Pancreas (tissue), 10 donors: ENCODE results near the gene EDIL3. TPM values are rescaled to one million over a fixed set of nuclear protein-coding genes. Genes with fewer than 3 reads are reported as not detected.

Experiments
- ATAC-seq, 4 donors: fragments of 200-7000 bp; cut with Tn5 transposase; one replicate each; pipeline versions ENCODE4 v1.8.0 to v1.9.1; 2020; ENCODE audit warnings: mild to moderate bottlenecking in 4 of 4, moderate library complexity in 4 of 4
- DNase-seq, 6 donors: peaks; one replicate each; pipeline ENCODE4 v3.0.0-alpha.2; 2020
- FAIRE-seq: peaks from 2 replicates; lab custom pipeline; 2012; peaks lifted over from hg19 to GRCh38; lab: Jason Lieb, UNC
- H3K27ac ChIP-seq, 4 donors: fragments of 200-600 bp; sonication (generic); 1 replicate in 3 of 4; 2 replicates in 1 of 4; pipeline versions ENCODE4 v1.5.0 to v1.8.0; 2020
- H3K27me3 ChIP-seq, 4 donors: fragments of 200-600 bp; one replicate each; pipeline ENCODE4 v1.8.0; 2021
- H3K36me3 ChIP-seq, 3 donors: fragments of 200-600 bp; sonication (generic) in 1 of 3; one replicate each; pipeline versions ENCODE4 v1.5.0 to v1.8.0; 2020 to 2021
- H3K4me1 ChIP-seq, 3 donors: fragments of 200-600 bp; one replicate each; pipeline ENCODE4 v1.8.0; 2021
- H3K4me3 ChIP-seq, 4 donors: fragments of 200-600 bp; sonication (generic) in 2 of 4; one replicate each; pipeline versions ENCODE4 v1.5.0 to v1.8.0; 2020 to 2021
- H3K9me3 ChIP-seq, 4 donors: fragments of 200-600 bp; one replicate each; pipeline ENCODE4 v1.8.0; 2021
- CTCF ChIP-seq, 4 donors: fragments of 200-600 bp; sonication (generic) in 3 of 4; IDR thresholded peaks; one replicate each; pipeline versions ENCODE4 v1.5.0 to v1.8.0; 2021; ENCODE audit warnings: antibody characterized with exemption in 4 of 4
- WGBS, 2 donors: extraction: QIAGEN DNeasy Blood & Tissue Kit; methylation state at CpG; one replicate each; pipeline ENCODE4 v1.1.7; 2013; 5-methylcytosine and 5-hydroxymethylcytosine counted together
- intact Hi-C, 3 donors: fragments of 100-400 bp; cut with DNase I; formaldehyde crosslinking; loops; one replicate each; pipeline versions ENCODE4 v1.11.1 to v1.14.2; 2022
- polyA plus RNA-seq, 2 donors: library from polyadenylated mRNA; stranded (reverse); fragments of 200-250 nt; gene quantifications; one replicate each; pipeline ENCODE4 v1.2.3, GENCODE V29; 2013
- total RNA-seq, 6 donors: library from RNA; stranded (reverse); fragmentation: NEBNext Ultra II Directional in 4 of 6; extraction: Animal tissue kit (Norgen Biotek cat#: 25700) in 4 of 6; gene quantifications; one replicate each; pipeline versions ENCODE4 v1.2.1 to v1.2.4, GENCODE V29; 2021 to 2023
- donor health status: healthy with polysubstance abuse.
- donor health status: DM: no; HTN: no; CAD: no; lungs with moderate emphysema.
- donor health status: DM: no; HTN: no; CAD: no.
- donor health status: control.
- donor health status: control.
- donor health status: Bipolar disorder and iron deficiency.
- donor health status: DM: yes; HTN: yes; CAD: no.
- donor health status: DM: no; HTN: no; CAD: no.
- donor health status: DM: no; HTN: no; CAD: no.
- donor health status: DM: yes; HTN: yes; CAD: no.

Gene EDIL3
- total and polyA plus RNA-seq, 8 donors: 0.63 to 9.7 (median 1.7) TPM

DNA sequence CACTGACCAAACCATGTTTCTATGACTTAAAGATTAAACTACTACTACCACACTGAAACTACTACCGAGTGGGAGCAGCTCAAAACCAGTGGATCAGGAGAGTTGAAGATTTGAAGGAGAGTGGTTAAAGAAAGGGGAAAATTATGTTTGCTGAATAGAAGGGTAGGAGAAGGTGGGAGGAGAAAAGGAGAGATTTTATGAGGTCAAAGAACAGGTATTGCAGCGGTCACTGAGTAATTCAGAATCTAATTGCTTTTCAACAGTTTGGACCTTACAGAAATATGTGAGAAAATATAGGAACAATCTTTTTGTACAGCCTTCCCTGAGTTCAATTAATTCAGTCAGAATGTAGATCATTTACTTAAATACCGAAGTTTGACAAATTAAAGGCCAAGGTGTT is 24.6 kb downstream of the EDIL3 start:
- 71 to 84% methylated on average over 3 of the region's 3 CpGs for WGBS, 2 donors
- TF ChIP-seq CTCF (IDR thresholded peaks at IDR 0.05): no peak
- DNase-seq (no peak), FAIRE-seq (no peak), ATAC-seq (no peak)
- H3K27ac ChIP-seq: no peak overlapping the region
- no peak overlapping the region for H3K4me3 ChIP-seq
- no peaks in the 10 kb centered on the region for H3K4me1 ChIP-seq
- intact Hi-C loops: no loop called here
- H3K36me3 ChIP-seq: no peaks in the 10 kb centered on the region
- no peaks in the 10 kb centered on the region for H3K9me3 ChIP-seq
- H3K27me3 ChIP-seq: no peaks in the 10 kb centered on the region

DNA sequence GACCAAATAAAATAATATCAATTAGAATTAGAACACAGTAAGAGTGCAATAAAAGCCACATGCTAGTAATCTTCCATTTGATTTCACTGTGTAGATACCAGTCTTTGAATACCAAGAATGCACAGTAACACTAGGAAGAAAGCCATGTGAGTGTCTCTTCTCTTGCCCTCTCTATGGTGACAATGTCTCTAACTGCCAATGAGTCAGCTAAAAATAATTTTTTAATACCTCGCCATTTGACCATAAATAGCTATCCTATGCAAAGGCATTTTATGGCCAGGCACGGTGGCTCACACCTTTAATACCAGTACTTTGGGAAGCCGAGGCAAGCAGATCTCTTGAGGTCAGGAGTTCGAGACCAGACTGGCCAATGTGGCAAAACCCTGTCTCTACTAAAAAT is 30.6 kb downstream of the EDIL3 start:
- no peak for ATAC-seq
- H3K27ac ChIP-seq: no peak overlapping the region
- DNase-seq: no peak
- intact Hi-C loops: no loop called here
- no peak for TF ChIP-seq CTCF (IDR thresholded peaks at IDR 0.05)
- FAIRE-seq: no peak
- no peak overlapping the region for H3K4me3 ChIP-seq
- H3K27me3 ChIP-seq: no peaks in the 10 kb centered on the region
- no peaks in the 10 kb centered on the region for H3K4me1 ChIP-seq
- no peaks in the 10 kb centered on the region for H3K36me3 ChIP-seq
- WGBS, 2 donors: 61 to 82% methylated on average over 4 of the region's 4 CpGs
- H3K9me3 ChIP-seq: no peaks in the 10 kb centered on the region

- H3K4me1 ChIP-seq: no peaks in the 10 kb centered on the region
- H3K36me3 ChIP-seq: no peaks in the 10 kb centered on the region
- no peak for TF ChIP-seq CTCF (IDR thresholded peaks at IDR 0.05)
- ATAC-seq (no peak), DNase-seq (no peak), FAIRE-seq (no peak)
- H3K4me3 ChIP-seq: no peak overlapping the region
- 46 to 57% methylated on average over 1 of the region's 1 CpG for WGBS, 2 donors
- H3K9me3 ChIP-seq: no peaks in the 10 kb centered on the region
- H3K27ac ChIP-seq: no peak overlapping the region
- intact Hi-C loops: no loop called here
- no peaks in the 10 kb centered on the region for H3K27me3 ChIP-seq
These were observed 39.9 kb downstream of the EDIL3 start for GRCh38 chr5:84344788-84345187.

- Histone ChIP-seq H3K4me3 (no peak overlapping the region), H3K9me3 (no peaks in the 10 kb centered on the region), H3K27me3 (no peaks in the 10 kb centered on the region), H3K4me1 (no peaks in the 10 kb centered on the region), H3K27ac (no peak overlapping the region), H3K36me3 (no peaks in the 10 kb centered on the region)
- DNase-seq (no peak), ATAC-seq (no peak), FAIRE-seq (no peak)
- intact Hi-C loops: no loop called here
- TF ChIP-seq CTCF (IDR thresholded peaks at IDR 0.05): no peak
These were observed 41.5 kb downstream of the EDIL3 start for GRCh38 chr5:84343171-84343570.

DNA sequence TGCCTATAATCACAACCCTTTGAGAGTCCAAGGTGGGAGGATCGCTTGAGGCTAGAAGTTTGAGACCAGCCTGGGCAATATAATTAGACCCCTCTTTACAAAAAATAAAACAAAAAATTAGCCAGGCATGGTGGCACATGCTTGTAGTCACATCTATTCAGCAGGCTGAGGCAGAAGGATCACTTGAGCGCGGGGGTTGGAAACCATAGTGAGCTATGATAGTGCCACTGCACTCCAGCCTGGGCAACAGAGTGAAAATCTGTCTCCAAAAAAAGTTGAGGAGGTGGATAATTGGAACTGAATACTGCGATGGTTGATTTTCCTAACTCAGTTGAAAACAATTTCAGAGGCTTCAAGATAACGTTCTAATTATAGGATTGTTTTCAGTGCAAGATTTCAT is 52.6 kb downstream of the EDIL3 start:
- Histone ChIP-seq H3K9me3 (no peaks in the 10 kb centered on the region), H3K27ac (no peak overlapping the region), H3K4me1 (no peaks in the 10 kb centered on the region), H3K27me3 (no peaks in the 10 kb centered on the region), H3K4me3 (no peak overlapping the region), H3K36me3 (no peaks in the 10 kb centered on the region)
- 73 to 82% methylated on average over 5 of the region's 5 CpGs for WGBS, 2 donors
- FAIRE-seq (no peak), DNase-seq (no peak), ATAC-seq (no peak)
- intact Hi-C loops: no loop called here
- TF ChIP-seq CTCF (IDR thresholded peaks at IDR 0.05): no peak
